ENCODE data around the gene CCDC12.

CCDC12 gene

GRCh38 chr3:46888705-46889104 lies 87.8 kb downstream of the CCDC12 start:
- DNase-seq: no peak

- DNase-seq: no peak
Measured at GRCh38 chr3:46887980-46888494, 88.5 kb downstream of the CCDC12 start.

DNA sequence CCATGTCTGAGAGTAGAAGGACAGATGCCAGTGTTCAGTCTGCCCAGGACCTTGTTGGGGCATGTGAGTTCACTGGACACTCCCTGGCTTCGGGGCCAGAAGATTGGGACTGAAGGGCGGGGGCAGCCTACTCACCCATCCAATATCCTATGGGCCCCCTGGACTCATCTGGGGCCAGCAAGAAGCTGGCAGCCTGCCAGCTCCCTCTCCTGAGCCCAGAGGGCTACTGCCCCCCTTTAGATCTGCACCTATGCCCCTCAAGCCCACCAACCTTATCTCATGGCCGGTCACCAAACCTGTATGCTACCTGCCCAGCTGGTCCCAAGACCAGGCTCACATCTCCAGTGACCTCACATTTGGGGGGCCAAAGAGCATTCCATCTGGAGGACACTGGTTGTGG lies 90.9 kb downstream of the CCDC12 start:
- DNase-seq: no peak

DNA sequence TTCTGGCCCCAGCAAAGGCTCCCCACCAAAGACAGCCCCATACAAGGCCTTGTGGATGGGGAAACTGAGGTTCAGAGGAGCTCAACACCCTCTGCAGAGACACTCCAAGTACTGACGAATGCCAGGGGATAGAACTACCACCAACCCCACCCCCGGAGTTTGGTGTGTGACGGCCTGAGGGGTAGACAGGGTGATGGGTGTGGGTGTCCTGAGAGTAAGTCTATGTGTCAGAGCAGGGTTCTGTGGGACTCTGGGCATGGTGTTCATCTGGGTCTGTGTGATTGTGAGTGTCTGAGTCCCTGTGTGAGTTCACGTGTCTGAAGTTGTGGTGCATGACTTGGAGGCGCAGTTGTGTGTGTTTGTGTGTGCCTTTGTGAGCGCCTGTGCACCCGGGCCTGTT lies 91.6 kb downstream of the CCDC12 start:
- DNase-seq: no peak

DNA sequence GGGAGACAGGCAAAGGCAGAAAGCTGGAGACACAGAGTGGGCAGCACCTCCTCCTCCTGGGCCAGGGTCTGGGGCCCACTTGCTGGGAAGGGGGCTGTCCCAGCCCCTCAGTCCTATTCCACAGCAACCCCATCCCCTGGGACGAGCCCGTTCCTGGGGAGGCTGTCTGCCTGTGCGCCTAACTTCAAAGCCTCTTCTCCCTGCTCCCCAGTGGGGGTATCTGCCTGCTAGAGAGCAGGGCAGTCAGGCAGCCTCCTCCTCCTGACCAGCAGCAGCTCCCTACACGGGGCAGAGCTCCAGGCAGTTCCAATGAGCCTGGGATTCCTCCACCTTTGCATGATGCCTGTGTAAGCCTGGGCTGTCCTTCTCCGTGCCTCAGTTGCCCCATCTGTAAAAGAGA lies 92.1 kb downstream of the CCDC12 start:
- no peak for DNase-seq

DNA sequence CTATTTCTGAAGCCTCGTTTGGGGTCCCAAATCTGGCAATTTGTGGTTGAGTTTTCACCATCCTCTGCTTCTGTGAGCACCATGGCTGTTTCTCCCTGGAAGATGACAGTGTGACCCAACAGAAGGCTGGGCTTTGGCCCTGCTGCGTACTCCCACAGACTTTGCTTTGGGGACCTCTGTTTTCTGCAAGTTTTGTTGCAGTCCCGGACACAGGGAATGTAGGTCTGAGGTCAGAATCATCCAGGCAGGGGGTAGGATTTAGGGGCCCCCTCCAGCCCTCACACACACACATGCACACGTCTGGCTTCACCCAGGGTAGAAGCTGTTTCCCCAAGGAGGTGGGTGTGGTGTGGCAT lies 92.7 kb downstream of the CCDC12 start:
- no peak for DNase-seq

- DNase-seq: no peak
Measured at GRCh38 chr3:46883054-46883829, 93.3 kb downstream of the CCDC12 start.

- no peak for DNase-seq
Measured at GRCh38 chr3:46882377-46883053, 94.0 kb downstream of the CCDC12 start.

- no peak for DNase-seq
Measured at GRCh38 chr3:46881596-46882376, 94.8 kb downstream of the CCDC12 start.

- DNase-seq: no peak
Measured at GRCh38 chr3:46880884-46881595, 95.5 kb downstream of the CCDC12 start.

DNA sequence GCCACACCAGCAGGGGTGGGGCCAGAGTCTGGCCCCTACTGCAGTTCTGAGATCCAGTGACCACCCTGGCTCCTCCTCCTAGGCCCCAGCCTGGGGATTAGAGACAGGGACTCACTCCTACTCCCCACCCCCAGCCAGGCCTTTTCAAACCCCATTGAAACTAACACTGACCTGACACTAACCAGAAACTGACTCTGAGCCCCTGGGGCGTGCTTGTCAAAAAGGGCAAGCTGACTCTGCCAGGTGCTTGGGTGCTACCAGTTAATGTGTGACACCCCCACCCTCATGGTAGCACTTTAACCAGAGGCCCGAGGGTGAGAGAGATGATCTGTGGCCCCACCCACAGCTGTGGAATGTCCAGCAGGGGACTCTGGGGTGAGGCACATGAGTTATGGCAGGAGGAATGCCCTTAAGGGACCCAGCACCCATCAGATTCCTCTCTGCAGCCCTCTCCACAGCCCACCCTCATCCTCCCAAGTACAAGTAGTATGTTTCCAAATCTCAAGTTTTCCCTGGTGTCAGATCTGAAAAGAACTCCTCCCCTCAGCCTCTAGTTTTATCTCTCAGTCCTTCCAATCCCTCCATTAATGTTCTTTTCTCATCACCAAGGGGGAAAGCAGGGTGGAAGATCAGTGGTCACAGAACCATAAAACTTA lies 97.6 kb downstream of the CCDC12 start:
- no peak for DNase-seq

- no peak for DNase-seq
Measured at GRCh38 chr3:46877406-46878125, 99.0 kb downstream of the CCDC12 start, which contains the start of gene PTH1R. PTH1R (plus strand) TSS chr3:46877721; CDS start chr3:46883560, 5,839 bp downstream.

- DNase-seq: no peak
Measured at GRCh38 chr3:46876313-46877300, 99.9 kb downstream of the CCDC12 start.

- DNase-seq: no peak
Measured at GRCh38 chr3:46875560-46875959, 101.0 kb downstream of the CCDC12 start.

DNA sequence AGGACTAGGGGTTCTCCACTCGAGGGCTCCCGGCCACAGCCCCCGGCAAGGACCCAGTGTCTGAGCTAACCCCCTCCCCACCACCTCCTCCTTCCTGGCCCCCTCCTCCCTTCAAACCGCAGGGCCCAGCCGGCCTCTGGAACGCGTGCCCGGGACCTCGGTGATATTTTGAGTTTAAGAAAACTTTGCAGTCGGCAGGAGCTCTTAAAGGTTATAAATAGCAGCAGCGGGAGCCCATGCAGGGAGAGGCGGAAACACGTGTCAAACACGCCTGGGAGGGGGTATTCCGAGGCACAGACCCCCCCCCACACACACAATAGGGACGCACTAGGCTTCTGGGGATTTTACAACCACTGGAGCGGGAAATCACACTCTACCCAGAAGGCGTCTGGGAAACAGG lies 102.1 kb downstream of the CCDC12 start:
- no peak for DNase-seq

DNA sequence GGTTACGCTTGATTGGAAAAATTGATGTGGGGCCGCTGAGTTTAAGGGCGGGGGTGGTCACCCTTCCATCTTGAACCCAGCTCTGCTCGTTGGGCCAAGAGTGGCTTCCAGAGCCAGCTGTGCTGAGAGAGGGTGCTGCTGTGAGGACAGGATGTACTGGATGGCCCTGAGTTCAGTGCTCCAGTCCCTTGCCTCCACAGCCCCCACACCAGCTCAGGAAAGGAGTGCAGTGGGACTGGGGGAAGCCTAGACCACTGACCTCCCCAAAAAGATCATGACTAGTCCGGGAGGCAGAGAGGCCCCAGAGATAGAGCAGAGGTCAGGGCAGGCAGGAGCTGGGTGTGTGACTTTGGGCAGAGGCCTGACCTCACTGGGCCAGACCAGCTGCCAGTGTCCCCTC lies 103.0 kb downstream of the CCDC12 start:
- no peak for DNase-seq
